HFFc6 (cell line): ENCODE results near the gene FMOD. TPM values are rescaled to one million over a fixed set of nuclear protein-coding genes. Genes with fewer than 3 reads are reported as not detected.

ENCODE experiments used
- DNase-seq: peaks from one replicate; pipeline ENCODE4 v3.0.0-alpha.2; 2018
- H3K27ac Mint-ChIP-seq: 2 replicates; pipeline ENCODE4 v1.8.0; 2020; ENCODE audit warnings: mild to moderate bottlenecking, mixed read lengths
- H3K27me3 Mint-ChIP-seq: 2 replicates; pipeline ENCODE4 v1.8.0; 2021; ENCODE audit warnings: mild to moderate bottlenecking, moderate library complexity, mixed read lengths; ENCODE audit not compliant: insufficient read depth
- H3K36me3 Mint-ChIP-seq: 2 replicates; pipeline ENCODE4 v1.8.0; 2021; ENCODE audit warnings: low read depth, mixed read lengths
- H3K4me1 Mint-ChIP-seq: 2 replicates; pipeline ENCODE4 v1.8.0; 2020; ENCODE audit warnings: low read depth, mixed read lengths
- H3K4me3 Mint-ChIP-seq: 2 replicates; pipeline ENCODE4 v1.8.0; 2020; ENCODE audit warnings: mild to moderate bottlenecking, moderate library complexity, mixed read lengths
- H3K9me3 Mint-ChIP-seq: 2 replicates; pipeline ENCODE4 v1.8.0; 2020; ENCODE audit warnings: mild to moderate bottlenecking, mixed read lengths
- total RNA-seq, 6 experiments: library from RNA; stranded (reverse); fragmentation: NEBNext Ultra II Directional; extraction: Animal tissue kit (Norgen Biotek cat#: 25700); gene quantifications; 2 replicates in 1 of 6; 3 replicates in 5 of 6; pipeline ENCODE4 v1.2.3, GENCODE V29; 2021
- TF ChIP-seq, protein P1 (sequence below): fragments of 200-600 bp; sonication (generic); IDR thresholded peaks from 2 replicates; pipeline ENCODE4 v1.5.0; 2021; ENCODE audit warnings: antibody characterized with exemption, mild to moderate bottlenecking

Gene FMOD
- total RNA-seq, 6 experiments from 2014 or later = 0.19 to 0.66 (median 0.34) TPM

GRCh38 chr1:203342192-203342940 lies 8.6 kb downstream of the FMOD start:
- no peaks in the 10 kb centered on the region for H3K4me1 Mint-ChIP-seq
- H3K4me3 Mint-ChIP-seq = no peak overlapping the region
- no peak overlapping the region for H3K27ac Mint-ChIP-seq
- peak; percentile 19 for DNase-seq
- H3K9me3 Mint-ChIP-seq = no peaks in the 10 kb centered on the region
- no peaks in the 10 kb centered on the region for H3K36me3 Mint-ChIP-seq
- TF ChIP-seq, protein P1, sequence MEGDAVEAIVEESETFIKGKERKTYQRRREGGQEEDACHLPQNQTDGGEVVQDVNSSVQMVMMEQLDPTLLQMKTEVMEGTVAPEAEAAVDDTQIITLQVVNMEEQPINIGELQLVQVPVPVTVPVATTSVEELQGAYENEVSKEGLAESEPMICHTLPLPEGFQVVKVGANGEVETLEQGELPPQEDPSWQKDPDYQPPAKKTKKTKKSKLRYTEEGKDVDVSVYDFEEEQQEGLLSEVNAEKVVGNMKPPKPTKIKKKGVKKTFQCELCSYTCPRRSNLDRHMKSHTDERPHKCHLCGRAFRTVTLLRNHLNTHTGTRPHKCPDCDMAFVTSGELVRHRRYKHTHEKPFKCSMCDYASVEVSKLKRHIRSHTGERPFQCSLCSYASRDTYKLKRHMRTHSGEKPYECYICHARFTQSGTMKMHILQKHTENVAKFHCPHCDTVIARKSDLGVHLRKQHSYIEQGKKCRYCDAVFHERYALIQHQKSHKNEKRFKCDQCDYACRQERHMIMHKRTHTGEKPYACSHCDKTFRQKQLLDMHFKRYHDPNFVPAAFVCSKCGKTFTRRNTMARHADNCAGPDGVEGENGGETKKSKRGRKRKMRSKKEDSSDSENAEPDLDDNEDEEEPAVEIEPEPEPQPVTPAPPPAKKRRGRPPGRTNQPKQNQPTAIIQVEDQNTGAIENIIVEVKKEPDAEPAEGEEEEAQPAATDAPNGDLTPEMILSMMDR = peak; percentile 86
- peaks cover 43% of the 10 kb centered on the region for H3K27me3 Mint-ChIP-seq

DNA sequence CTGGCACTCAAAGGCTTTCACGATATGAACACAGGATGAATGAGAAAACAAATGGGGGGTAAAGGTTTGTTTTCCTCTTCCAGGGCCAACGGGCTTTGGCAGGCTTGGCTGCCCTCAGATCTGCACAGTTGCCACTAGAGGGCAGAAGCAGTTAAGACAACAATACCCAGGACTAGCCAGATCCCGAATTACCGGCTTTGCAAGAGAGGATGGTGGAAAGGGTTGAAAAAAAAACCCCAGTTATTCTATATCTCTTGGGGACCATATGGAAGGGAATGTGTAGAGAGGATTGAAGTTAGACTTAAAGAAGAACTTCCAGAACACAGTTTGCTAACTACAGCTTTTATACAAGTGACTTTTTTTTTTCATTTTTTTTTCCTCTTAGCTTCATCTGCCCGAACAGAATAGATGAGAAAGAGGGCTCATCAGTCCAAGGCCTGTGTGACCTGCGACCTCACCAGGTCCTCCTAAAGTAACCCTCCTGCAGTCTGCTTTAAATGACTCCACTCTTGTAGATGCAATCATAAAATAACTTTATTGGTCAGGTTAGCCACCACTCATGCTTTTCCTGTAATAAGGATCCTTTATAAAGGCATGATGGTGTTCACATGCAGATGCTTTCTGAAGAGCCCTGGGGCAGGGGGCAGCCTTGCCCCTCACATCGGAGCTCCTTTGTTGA lies 10.7 kb downstream of the FMOD start:
- TF ChIP-seq, protein P1 = peak; percentile 94
- Mint-ChIP-seq H3K4me1 (no peaks in the 10 kb centered on the region), H3K27me3 (peaks cover 34% of the 10 kb centered on the region), H3K27ac (no peak overlapping the region), H3K9me3 (no peaks in the 10 kb centered on the region), H3K36me3 (no peaks in the 10 kb centered on the region), H3K4me3 (no peak overlapping the region)
- peak; percentile 78 for DNase-seq

- Mint-ChIP-seq H3K4me3 (no peak overlapping the region), H3K27me3 (peaks cover 41% of the 10 kb centered on the region), H3K27ac (no peak overlapping the region), H3K36me3 (no peaks in the 10 kb centered on the region), H3K4me1 (no peaks in the 10 kb centered on the region), H3K9me3 (no peaks in the 10 kb centered on the region)
- TF ChIP-seq, protein P1 = peak; percentile 92
- DNase-seq = peak; percentile 33
These were observed 12.4 kb downstream of the FMOD start for GRCh38 chr1:203338335-203339036.

- no peaks in the 10 kb centered on the region for H3K4me1 Mint-ChIP-seq
- no peaks in the 10 kb centered on the region for H3K9me3 Mint-ChIP-seq
- TF ChIP-seq, protein P1 = no peak
- peaks cover 33% of the 10 kb centered on the region for H3K27me3 Mint-ChIP-seq
- no peak overlapping the region for H3K27ac Mint-ChIP-seq
- DNase-seq = no peak
- H3K4me3 Mint-ChIP-seq = no peak overlapping the region
- H3K36me3 Mint-ChIP-seq = no peaks in the 10 kb centered on the region
These were observed 14.8 kb downstream of the FMOD start for GRCh38 chr1:203336097-203336496.

- TF ChIP-seq, protein P1 = no peak
- Mint-ChIP-seq H3K9me3 (no peaks in the 10 kb centered on the region), H3K4me3 (no peak overlapping the region), H3K36me3 (no peaks in the 10 kb centered on the region), H3K4me1 (no peaks in the 10 kb centered on the region), H3K27ac (no peak overlapping the region), H3K27me3 (peaks cover 34% of the 10 kb centered on the region)
- no peak for DNase-seq
These were observed 15.4 kb downstream of the FMOD start for GRCh38 chr1:203335503-203335902.
